DND-41 (cell line): ENCODE data around the gene SNX22.

ENCODE experiments used
- ATAC-seq: fragments of 200-7000 bp; cut with Tn5 transposase; 3 replicates; pipeline ENCODE4 v1.9.1; 2021; ENCODE audit warnings: low read depth; ENCODE audit not compliant: insufficient read depth
- DNase-seq: peaks from one replicate; pipeline ENCODE4 v3.0.0-alpha.2; 2020
- H2AFZ ChIP-seq: 2 replicates; pipeline ENCODE4 v1.6.0; 2012; ENCODE audit warnings: low read depth, low read length
- H3K27ac ChIP-seq: 2 replicates; pipeline ENCODE4 v1.5.1; 2012; ENCODE audit warnings: low read length, inconsistent platforms
- H3K27me3 ChIP-seq: fragments of 200-600 bp; sonication (generic); 2 replicates; pipeline ENCODE4 v1.6.0; 2012; ENCODE audit warnings: low read length, mild to moderate bottlenecking, inconsistent platforms; ENCODE audit not compliant: insufficient read depth, poor library complexity
- H3K36me3 ChIP-seq: 2 replicates; pipeline ENCODE4 v1.5.1; 2012; ENCODE audit warnings: low read length, inconsistent platforms; ENCODE audit not compliant: insufficient read depth
- H3K4me1 ChIP-seq: 2 replicates; pipeline ENCODE4 v1.5.1; 2012; ENCODE audit warnings: mild to moderate bottlenecking, low read length; ENCODE audit not compliant: insufficient read depth
- H3K4me2 ChIP-seq: 2 replicates; pipeline ENCODE4 v1.6.0; 2012; ENCODE audit warnings: mild to moderate bottlenecking, moderate library complexity, low read length, inconsistent platforms; ENCODE audit not compliant: insufficient read depth
- H3K4me3 ChIP-seq, 2 experiments: fragments of 200-600 bp in 1 of 2; shearing (Covaris generic) in 1 of 2; 2 replicates each; pipeline ENCODE4 v1.5.1; 2012 to 2016; ENCODE audit warnings: inconsistent platforms in 2 of 2, low read length in 2 of 2, mild to moderate bottlenecking in 2 of 2, low read depth in 1 of 2, moderate library complexity in 1 of 2
- H3K79me2 ChIP-seq: 2 replicates; pipeline ENCODE4 v1.6.0; 2012; ENCODE audit warnings: low read length, inconsistent platforms; ENCODE audit not compliant: insufficient read depth
- H3K9ac ChIP-seq: 2 replicates; pipeline ENCODE4 v1.6.0; 2012; ENCODE audit warnings: low read depth, mild to moderate bottlenecking, inconsistent platforms, low read length, moderate library complexity
- H3K9me3 ChIP-seq: 2 replicates; pipeline ENCODE4 v1.5.1; 2012; ENCODE audit warnings: low read length, moderate library complexity, mild to moderate bottlenecking, inconsistent platforms; ENCODE audit not compliant: insufficient read depth, severe bottlenecking
- H4K20me1 ChIP-seq: 2 replicates; pipeline ENCODE4 v1.6.0; 2012; ENCODE audit warnings: low read length; ENCODE audit not compliant: insufficient read depth
- EZH2 ChIP-seq: IDR thresholded peaks from 3 replicates; pipeline ENCODE4 v1.6.1; 2012; ENCODE audit warnings: borderline replicate concordance, low read depth, mild to moderate bottlenecking, moderate library complexity, low read length, inconsistent platforms; ENCODE audit not compliant: severe bottlenecking
- TF ChIP-seq, protein P1 (sequence below): IDR thresholded peaks from 2 replicates; pipeline ENCODE4 v1.5.1; 2012; ENCODE audit warnings: borderline replicate concordance, low read length, moderate library complexity, mild to moderate bottlenecking; ENCODE audit not compliant: poor library complexity, severe bottlenecking; ENCODE audit errors: extremely low read depth

The SNX22 gene

DNA sequence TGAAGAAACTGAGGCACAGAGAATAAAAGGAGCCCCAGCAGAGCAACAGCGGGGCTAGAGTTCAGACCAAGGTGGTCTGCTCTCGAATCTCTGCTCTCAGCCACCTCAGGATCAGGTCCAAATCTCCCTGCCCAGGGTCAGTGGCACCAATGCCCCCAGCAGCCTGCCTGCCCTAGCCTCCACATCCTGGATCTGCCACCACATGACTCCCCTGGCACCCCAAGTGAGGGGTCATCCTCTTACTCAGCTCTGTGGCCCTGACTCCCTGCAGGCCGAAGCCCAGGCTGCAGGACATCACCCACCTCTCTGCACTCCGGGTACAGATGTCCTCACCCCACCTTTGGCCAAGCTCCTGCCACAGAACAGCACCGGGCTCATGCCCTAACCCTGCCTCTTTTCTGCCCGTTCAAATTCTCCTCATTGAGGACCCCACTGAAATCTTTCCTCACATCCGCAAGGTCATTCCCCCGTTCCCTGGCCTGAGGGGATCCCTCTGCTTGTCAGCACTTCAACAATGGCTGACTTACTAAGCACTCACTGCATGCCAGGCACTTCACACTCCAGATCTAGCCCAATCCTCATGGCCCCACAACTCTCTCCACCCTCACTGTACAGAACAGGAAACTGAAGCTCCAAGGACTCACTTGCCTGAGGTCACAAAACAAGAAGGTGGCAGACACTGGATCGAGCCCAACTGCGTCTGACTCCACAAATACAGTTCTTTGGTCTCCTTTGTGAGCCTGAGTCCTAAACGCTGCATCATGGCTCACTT, 7.0 kb downstream of the SNX22 start:
- peaks cover 67% of the 10 kb centered on the region for H3K36me3 ChIP-seq
- H3K4me1 ChIP-seq, result peaks cover 43% of the 10 kb centered on the region
- H3K27ac ChIP-seq, result no peak overlapping the region
- H2AFZ ChIP-seq, result no peak overlapping the region
- H4K20me1 ChIP-seq, result peaks cover 14% of the 10 kb centered on the region; the same call in 1 of the 2 replicates
- DNase-seq (no peak), ATAC-seq (no peak)
- no peak overlapping the region for H3K4me3 ChIP-seq
- peaks cover 32% of the 10 kb centered on the region for H3K79me2 ChIP-seq
- no peaks in the 10 kb centered on the region for H3K9me3 ChIP-seq
- H3K27me3 ChIP-seq, result no peaks in the 10 kb centered on the region
- no peak overlapping the region for H3K4me2 ChIP-seq
- H3K9ac ChIP-seq, result no peak overlapping the region
- no peak for TF ChIP-seq EZH2
- TF ChIP-seq, protein P1, sequence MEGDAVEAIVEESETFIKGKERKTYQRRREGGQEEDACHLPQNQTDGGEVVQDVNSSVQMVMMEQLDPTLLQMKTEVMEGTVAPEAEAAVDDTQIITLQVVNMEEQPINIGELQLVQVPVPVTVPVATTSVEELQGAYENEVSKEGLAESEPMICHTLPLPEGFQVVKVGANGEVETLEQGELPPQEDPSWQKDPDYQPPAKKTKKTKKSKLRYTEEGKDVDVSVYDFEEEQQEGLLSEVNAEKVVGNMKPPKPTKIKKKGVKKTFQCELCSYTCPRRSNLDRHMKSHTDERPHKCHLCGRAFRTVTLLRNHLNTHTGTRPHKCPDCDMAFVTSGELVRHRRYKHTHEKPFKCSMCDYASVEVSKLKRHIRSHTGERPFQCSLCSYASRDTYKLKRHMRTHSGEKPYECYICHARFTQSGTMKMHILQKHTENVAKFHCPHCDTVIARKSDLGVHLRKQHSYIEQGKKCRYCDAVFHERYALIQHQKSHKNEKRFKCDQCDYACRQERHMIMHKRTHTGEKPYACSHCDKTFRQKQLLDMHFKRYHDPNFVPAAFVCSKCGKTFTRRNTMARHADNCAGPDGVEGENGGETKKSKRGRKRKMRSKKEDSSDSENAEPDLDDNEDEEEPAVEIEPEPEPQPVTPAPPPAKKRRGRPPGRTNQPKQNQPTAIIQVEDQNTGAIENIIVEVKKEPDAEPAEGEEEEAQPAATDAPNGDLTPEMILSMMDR, result no peak

DNA sequence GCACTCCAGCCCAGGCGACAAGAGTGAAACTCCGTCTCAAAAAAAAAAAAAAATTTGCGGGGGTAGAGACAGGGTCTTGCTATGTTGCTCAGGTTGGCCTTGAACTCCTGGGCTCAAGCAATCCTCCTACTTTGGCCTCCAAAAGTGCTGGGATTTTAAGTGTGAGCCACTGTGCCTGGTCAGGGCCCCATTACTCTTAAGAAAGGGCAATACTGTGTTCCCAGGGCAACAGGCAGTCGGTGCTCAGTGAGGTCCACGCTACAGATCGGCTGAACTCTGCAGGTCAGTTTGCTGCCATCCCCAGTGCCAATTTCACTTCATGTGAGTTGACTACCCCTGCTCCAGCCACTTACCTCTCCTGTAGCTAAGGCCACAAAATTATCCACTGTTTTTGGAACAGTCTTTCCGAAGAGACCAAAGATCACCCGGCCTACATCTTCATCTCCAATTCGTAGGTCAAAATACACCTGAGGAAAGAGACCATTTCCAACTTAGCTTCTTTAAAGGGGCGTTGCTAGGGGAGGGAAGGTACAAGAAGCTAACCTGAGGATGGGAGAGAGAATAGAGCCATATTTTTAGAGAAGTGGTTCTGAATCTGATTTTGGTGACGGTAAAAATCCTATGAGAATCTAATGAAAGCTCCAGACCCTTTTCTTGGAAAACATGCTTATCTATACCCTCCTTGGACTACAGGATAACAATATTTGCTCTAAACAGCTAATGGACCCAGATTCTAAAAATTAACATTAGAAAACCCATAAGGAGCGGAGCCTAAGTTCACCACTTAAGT, 10.4 kb downstream of the SNX22 start:
- Histone ChIP-seq H3K27me3 (no peaks in the 10 kb centered on the region), H3K36me3 (peaks cover 39% of the 10 kb centered on the region), H3K27ac (peak overlapping the region; percentile 73), H2AFZ (no peak overlapping the region), H3K9me3 (no peaks in the 10 kb centered on the region), H3K4me3 (peak overlapping the region; percentile 72 to 82; a peak in 3 of 4 replicates), H3K79me2 (peaks cover 32% of the 10 kb centered on the region), H3K4me1 (peaks cover 48% of the 10 kb centered on the region), H4K20me1 (peaks cover 6% of the 10 kb centered on the region; the same call in 1 of the 2 replicates), H3K9ac (peak overlapping the region; percentile 73), H3K4me2 (peak overlapping the region; percentile 86)
- DNase-seq (no peak), ATAC-seq (no peak)
- TF ChIP-seq, protein P1, result no peak

DNA sequence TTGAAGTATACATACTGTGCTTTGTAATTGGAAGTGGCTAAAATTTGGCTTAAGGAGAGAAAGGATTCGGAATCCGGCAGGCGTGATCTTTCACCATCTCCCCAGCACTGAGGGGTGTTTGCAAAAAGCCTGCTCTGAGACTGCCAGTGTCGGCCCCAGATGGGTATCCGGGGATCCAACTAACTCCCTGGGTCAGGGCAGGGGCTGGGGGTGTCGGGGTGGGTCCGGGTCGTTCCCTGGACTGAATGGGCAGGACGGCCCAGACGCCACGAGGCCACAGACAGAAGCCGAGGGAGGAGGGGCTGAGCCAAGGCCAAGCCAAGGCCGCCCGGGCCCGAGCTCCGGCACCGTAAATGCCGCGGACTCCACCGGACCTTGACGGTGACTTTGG, 10.9 kb downstream of the SNX22 start:
- no peak for TF ChIP-seq EZH2
- TF ChIP-seq, protein P1, result no peak
- H3K79me2 ChIP-seq, result peaks cover 32% of the 10 kb centered on the region
- peak; percentile 4 for ATAC-seq
- H3K27me3 ChIP-seq, result no peaks in the 10 kb centered on the region
- peaks cover 33% of the 10 kb centered on the region for H3K36me3 ChIP-seq
- peak overlapping the region; percentile 72 to 82; a peak in 3 of 4 replicates for H3K4me3 ChIP-seq
- no peaks in the 10 kb centered on the region for H3K9me3 ChIP-seq
- peaks cover 6% of the 10 kb centered on the region; the same call in 1 of the 2 replicates for H4K20me1 ChIP-seq
- H3K4me1 ChIP-seq, result peaks cover 48% of the 10 kb centered on the region
- H3K9ac ChIP-seq, result peak overlapping the region; percentile 73
- peak overlapping the region; percentile 73 for H3K27ac ChIP-seq
- peak overlapping the region; percentile 62 for H2AFZ ChIP-seq
- no peak for DNase-seq
- H3K4me2 ChIP-seq, result peak overlapping the region; percentile 86
